HG02970 (cell line): ENCODE results near the gene RTN4RL2.

ENCODE experiments used
- ATAC-seq: cut with Tn5 transposase; IDR thresholded peaks from one replicate; pipeline ENCODE4 v1.9.1; 2021; ENCODE audit warnings: mild to moderate bottlenecking, moderate library complexity, moderate number of reproducible peaks; ENCODE audit not compliant: unreplicated experiment, low FRiP score

Gene RTN4RL2

DNA sequence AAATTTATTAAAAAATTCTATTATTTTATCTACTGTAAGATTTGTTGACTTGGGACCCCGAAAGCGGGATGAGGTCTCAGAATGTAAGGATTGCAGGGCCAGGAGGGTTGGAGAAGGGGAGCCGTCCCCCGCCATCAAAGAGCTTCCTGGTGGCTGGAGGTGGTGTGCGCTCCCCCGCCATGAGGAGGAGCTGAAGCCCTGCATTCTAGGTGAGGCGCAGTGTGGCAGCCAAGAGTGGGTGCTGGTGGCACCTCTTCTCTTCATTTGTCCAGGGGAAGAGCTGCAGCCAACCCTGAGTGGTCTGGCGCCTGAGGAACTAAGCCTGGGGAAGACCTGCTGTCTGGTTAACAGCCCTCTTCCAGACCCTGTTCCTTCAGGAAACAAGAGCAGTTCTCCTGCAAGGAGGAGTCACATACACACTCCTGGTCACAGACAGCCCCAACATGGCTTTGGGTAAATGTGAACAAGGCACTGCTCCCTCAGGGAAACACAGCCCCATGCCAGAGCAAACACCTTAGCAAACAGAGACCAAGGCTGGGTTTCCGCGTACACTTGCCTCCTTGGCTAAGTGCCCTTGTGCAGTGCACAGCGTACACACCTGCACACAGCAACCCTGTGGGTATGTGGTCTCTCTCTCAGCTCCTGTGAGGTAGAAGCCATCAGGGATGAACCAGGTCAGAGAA lies 17.3 kb downstream of the RTN4RL2 start:
- no peak for ATAC-seq

GRCh38 chr11:57479021-57479663 lies 18.8 kb downstream of the RTN4RL2 start:
- ATAC-seq = no peak

- no peak for ATAC-seq
Observed at GRCh38 chr11:57479911-57480310, 19.6 kb downstream of the RTN4RL2 start.

DNA sequence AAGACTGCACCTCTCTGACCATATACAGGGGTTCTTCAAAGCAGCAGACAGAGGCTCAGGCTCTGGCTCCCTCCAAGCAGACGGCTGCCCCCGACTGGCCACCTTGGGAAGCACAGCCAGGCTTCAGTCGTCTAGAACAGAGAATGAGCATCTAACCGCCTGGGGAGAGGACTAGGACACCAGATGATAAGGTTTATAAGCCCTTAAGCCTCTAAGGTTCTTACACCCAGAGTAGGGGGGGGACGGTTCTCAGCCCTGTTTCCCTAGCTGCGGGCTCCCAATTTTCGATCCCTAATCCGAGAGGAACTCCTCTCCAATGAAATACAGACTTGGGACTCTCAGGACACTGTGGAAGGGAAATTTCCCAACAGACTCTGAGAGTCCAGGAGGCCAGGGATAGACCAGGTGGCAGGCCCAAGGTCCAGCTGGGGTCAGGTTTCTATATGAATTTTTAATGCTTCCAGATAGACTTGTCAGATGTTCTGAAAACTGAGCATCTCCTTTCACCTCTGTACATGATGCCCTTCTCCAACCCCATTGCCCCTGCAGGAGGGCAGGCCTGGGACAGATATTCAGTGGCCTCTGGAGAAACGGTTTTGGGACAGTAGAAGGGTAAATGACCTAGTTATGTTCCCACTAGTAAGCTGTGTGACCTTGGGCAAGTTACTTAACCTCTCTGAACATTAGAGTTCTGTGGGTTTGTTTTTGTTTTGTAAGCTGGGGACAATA lies 20.2 kb downstream of the RTN4RL2 start:
- no peak for ATAC-seq

GRCh38 chr11:57481315-57481714 lies 21.0 kb downstream of the RTN4RL2 start:
- ATAC-seq = no peak

GRCh38 chr11:57481915-57482781 lies 21.8 kb downstream of the RTN4RL2 start:
- no peak for ATAC-seq

- no peak for ATAC-seq
Observed at GRCh38 chr11:57482782-57483561, 22.6 kb downstream of the RTN4RL2 start.

- ATAC-seq = no peak
Observed at GRCh38 chr11:57483562-57483918, 23.2 kb downstream of the RTN4RL2 start.

GRCh38 chr11:57484141-57484710 lies 23.9 kb downstream of the RTN4RL2 start:
- ATAC-seq = no peak

GRCh38 chr11:57485217-57485990 lies 25.1 kb downstream of the RTN4RL2 start:
- ATAC-seq = no peak

- no peak for ATAC-seq
Observed at GRCh38 chr11:57487021-57487778, 26.9 kb downstream of the RTN4RL2 start.

DNA sequence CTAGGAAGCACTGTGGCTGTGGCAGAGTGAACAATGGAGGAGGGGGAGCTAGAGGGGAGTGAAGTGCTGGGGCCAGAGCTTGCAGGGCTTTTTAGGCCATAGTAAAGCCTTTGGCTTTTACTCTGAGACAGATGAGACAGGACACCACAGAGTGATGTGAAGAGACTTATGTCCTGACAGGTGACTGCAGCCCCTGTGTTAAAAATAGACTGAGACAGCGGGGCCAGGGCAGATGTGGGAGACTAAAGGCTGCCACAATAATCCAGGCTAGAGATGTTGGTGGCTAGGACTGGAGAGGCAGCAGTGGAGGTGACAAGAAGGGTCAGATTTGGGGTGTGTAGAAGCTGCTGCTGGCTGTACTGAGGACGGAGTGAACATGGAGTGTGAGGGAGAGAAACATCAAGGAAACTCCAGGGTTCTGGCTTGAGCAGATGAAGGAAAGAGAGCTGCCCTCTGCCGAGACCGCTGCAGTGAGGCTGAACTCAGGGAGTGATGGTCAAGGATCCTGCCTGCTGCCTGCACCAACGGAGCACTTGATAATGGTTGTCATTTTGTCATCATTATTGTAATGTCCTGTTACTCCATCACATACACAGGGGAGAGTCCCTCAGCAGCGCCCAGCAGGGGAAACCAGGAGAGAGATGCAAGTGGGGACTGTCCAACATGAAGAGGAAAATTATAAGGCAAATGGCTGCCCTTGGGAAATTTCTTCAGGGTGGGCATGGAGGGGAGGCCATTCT lies 27.8 kb downstream of the RTN4RL2 start:
- no peak for ATAC-seq

DNA sequence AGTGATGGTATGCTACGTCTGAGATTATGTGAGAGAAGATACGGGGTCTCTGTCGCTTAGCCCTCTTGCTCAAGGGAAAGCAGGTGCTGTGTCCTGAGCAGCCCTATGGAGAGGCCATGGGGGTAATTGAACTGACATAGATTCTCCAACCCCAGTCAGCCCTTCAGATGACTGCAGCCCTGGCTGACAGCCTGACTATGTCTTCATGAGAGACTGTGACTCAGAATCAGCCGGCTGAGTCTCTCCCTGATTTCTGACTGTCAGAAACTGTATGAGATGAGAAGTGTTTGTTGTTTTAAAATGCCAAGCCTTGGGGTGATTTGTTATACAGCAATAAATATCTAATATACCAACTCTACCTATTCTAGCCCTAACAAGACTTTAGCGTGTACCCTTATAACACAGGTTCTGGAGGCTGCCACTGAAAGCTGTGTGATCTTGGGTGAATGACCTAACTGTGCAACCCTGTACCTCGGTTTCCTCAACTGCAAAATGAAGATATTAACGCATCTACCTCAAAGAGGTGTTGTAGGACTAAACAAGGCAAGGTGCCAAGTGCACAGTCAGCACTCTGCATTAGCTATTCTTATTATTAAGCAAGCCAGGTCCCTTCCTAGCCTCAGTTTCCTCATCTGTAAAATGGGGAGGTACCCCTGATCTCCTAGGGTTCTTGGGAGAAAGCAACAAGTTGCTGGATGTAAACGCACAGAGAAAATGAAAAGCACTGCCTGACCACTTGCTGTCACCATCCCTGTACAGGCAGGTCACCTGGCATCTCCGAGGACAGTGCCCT lies 30.3 kb downstream of the RTN4RL2 start:
- no peak for ATAC-seq

DNA sequence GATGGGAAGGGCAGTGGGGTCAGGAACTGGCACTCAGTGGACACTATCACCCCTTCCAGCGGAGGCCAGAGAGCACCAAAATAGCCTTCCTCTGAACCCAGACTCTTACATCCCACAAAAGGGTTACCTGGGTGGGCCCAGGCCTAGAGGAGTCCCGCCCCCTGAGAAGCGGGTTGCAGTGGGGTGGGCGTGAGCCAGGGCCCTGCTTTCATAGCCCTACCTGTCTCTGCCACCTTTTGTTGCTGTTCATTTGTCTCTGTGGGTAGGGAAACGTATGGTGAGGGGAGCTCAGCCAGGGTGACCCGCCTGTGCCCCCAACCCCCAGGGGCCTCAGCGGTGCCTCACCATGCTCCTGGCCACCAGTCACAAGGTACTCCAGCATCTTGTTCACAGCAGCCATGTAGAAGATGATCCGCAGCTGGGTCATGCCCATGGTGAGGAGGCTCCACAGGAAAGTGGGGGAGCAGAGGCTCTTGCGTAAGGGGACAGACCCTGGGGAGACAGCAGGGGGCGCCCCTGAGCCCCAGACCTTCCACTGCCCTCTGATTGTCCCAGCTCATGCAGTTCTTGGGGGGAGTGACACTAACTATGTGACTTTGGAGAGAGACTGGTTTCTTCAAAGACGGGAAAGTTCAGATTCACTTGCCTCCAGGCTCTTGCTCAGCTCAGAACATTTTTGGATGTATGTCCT lies 31.2 kb downstream of the RTN4RL2 start:
- ATAC-seq = no peak

DNA sequence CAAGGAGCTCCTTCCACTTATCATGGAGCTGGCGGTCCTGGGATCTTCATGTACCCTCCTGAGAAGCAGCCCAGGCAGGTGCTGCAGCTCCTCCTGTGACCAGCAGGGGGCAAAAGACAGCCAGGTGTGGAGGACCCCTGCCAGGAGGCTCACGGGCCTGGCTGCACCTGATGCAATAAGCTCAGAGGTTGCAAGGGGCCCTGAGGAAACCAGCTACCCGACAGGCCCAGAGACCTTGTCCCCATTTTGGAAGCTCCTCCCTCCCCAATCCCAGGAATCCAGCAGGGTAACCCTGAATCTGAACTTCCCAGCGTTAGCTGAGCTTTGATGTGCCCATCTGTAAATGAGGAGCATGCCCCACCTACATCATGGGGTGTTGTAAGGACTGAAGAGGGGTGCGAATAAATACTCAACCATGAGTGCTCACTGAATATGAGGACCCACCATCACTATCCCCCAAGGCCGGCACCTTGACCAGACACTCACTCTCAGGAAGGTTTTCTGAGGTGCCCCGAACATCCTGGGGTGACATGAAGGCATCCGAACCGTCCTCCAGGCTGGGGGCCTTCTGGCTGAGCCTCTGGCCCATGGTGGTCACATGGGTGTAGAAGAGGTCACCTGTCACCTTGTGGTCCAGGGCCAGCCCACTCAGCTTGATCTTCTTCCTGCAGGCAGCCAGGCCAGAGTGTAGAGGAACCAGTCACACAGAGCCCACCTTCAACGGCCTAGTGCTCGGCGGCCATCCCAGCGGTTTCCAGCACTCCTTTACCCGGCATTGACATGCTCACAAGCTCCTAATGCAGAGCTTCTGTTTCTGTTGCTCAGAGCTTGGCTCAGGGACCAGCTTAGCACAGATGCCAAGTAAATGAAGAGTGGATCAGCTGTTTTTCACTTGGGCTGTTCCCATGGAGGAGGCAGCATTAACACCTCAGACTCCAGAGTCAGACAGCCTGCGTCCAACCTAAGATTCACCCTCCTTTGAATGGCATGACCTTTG lies 33.5 kb downstream of the RTN4RL2 start:
- ATAC-seq = no peak
